ENCODE measurements around the gene RHOB.
"Not testable (repeated sequence)": the region's sequence is repeated elsewhere in the genome, so short reads cannot be mapped to it uniquely, and the experiment has no call there.

The RHOB gene

DNA sequence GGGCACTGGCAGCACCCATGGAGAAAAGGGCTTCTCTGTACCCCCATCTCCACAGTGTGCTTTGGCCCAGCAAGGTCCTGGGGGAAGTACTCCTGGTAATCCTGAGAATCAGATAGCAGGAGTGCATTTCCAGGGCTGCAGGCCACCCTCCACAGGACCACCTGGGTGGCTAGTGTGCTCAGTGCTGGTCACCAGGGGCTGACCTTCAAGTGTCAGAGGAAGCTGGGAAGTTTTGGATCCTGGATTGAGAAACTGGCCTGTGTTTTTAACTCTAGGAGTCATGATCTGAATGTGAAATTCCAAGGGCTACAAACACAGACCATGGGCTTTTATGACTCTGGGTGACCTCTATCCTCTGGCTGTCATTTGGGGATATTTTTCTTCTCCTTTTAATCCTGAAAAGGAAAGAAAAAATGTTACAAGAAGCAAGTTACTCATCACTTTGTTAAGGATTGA, 9.3 kb downstream of the RHOB start:
- no peak for DNase-seq

DNA sequence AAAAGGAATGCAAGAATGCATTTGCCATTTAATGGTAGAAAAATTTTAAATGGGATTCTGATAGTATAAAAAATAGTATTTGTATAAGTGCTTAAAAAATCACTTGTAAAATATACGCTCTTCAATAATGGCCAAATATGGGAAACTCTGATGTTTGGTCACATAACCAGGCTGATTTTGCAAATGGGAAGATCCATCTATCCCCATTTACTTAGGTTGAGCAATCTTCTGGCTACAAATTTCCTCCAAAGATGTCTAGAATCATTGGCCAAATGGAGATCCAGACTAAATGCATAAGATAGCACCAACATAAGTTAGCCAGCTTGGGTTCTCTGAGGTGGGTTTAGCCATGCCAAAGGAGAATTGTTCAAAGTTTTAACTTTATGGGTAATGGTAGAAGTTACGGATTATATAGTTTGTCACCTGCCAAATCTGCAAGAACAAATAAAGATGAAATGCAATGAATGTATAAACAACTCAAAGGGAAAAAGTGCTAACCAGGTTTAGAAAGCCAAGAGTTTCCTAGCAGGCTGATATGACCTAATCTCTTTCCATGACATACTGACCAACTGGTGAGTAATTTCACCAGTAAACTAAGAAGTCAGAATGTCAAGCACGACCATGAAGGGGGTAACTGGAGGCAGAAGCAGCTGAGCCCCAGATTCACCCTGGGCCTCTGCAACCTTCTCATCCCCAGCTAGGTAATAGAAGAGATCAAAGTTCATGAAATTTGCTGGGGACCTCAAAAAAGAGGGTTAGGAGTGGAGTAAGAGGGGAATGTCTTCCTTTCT, 10.0 kb downstream of the RHOB start:
- DNase-seq, result no peak

GRCh38 chr2:20457661-20458630, 11.1 kb downstream of the RHOB start:
- DNase-seq, result no peak

DNA sequence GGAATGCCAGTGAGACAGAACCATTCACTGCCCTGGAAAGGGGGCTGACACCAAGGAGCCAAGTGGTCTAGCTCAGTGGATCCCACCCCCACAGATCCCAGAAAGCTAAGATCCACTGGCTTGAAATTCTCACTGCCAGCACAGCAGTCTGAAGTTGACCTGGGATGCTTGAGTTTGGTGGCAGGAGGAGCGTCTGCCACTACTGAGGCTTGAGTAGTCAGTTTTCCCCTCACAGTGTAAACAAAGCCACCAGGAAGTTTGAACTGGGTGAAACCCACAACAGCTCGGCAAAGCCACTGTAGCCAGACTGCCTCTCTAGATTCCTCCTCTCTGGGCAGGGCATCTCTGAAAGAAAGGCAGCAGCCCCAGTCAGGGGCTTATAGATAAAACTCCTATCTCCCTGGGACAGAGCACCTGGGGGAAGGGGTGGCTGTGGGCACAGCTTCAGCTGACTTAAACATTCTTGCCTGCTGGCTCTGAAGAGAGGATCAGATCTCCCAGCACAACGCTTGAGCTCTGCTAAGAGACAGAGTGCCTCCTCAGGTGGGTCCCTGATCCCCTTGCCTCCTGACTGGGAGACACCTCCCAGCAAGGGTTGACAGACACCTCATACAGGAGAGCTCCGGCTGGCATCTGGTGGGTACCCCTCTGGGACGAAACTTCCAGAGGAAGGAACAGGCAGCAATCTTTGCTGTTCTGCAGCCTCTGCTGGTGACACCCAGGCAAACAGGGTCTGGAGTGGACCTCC, 12.0 kb downstream of the RHOB start:
- not testable (repeated sequence) for DNase-seq

DNA sequence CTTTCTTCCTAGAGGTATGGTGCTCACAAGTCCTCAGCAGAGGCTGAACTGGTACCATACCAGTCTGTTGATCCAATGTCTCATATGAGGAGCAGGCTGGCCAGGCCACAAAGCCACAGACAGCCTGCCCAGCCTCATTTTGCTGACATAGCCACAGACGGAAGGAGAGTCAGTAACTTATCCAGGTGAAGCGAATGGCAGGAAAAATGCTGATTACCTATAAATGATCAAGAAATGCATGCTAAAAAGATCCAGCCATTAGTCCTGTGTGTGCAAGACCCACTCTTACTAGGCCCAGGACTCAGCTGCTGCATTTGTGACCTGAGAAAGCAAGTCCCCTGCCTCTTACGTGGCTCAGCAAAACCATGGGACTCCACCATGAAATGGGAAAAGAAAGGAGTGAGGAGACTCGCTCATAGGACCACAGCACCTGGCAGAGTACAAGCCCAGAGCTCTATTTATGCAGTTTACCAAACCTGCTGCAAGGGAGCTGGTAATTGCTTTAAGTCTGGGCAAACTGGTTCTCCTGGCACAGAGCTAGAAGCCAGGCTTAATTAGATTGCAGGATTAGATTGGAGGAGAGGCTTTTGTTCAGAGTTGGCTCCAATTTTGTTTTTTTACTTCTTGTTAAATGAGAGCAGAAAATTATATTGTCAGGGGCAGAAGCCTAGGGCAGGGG, 19.0 kb downstream of the RHOB start:
- DNase-seq, result no peak

DNA sequence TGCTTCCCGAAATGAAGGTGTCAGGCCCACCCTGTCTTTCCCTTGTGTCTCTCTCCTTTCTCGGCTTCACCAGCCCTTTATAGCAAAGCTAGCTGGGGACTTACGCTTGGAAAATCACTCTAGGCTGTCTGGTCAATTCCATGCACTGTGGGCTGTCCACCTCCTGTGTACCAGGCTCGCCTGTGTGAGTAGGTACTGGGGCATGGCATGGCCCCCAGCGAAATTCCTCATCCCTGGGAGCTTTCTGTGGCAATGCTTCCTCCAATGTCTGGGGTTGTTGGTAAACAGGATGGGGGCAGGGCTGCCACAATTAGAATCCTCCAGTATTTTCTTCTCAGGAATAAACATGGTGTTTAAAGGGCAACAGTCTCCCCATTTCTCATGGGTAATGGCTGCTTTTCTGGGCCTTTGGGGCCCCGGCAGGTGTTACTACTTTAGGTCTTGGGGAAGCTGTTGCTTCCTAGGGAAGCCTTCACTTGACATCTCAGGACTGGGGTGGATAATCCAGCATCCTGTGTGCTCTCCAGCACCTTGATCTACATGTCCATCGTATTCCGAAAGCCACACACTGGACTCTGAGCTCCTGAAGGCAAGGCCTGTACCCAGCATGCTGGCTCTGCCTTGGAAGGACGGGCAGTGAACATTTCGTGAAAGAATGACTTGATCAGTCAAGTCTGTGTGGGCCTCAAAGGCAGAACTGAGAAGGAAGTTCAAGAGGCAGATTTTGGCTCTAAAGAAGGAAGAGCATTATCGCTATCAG, 21.1 kb downstream of the RHOB start:
- DNase-seq, result no peak

DNA sequence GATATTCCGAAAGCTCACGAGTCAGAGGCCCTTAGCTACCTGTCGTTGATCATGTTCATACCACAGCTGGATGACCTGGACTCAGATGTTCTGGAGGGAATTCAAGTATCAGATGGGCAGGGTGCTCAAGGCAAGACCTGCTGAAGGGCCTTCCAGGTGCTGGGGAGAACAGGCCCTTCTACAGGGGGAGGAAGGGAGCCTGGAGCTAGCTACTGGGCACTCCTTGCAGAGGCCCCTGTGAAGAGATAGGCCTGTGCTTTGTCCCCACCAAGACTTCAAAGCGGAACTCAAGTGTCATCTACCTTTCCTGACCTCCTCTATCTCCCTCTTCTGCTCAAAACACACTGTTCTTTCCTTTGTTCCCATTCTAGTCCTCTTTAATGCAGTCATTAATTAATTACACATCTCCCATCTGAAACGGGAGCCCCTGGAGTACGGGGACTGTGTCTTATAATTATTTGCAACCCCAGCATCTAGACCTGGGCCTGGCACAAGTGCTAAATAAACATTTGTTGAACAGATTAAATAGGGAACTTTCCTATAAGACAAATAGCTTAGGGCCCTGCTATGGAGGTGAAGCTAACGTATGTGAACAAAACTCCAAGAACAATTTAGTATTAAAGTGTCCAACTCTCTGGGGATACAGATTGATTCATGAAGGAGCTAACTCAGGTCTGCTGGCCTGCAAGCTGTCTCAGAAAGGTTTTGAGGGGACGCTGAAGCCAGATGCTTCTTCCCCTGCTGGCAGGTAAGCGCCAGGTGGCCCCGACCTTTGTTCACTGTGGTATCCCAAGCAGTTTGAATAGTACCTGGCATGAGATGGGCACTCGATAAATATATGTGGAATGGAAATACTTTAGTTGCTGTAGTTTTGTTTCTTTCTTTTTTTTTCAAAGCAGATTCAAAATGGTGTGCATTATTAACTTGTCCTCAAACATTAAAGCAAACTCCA, 22.0 kb downstream of the RHOB start:
- no peak for DNase-seq

- DNase-seq, result no peak
These were observed 22.7 kb downstream of the RHOB start for GRCh38 chr2:20469595-20469994.

- no peak for DNase-seq
These were observed 23.3 kb downstream of the RHOB start for GRCh38 chr2:20470211-20470610.

- DNase-seq, result no peak
These were observed 24.3 kb downstream of the RHOB start for GRCh38 chr2:20471148-20471547.

GRCh38 chr2:20471902-20472559, 25.2 kb downstream of the RHOB start:
- no peak for DNase-seq

DNA sequence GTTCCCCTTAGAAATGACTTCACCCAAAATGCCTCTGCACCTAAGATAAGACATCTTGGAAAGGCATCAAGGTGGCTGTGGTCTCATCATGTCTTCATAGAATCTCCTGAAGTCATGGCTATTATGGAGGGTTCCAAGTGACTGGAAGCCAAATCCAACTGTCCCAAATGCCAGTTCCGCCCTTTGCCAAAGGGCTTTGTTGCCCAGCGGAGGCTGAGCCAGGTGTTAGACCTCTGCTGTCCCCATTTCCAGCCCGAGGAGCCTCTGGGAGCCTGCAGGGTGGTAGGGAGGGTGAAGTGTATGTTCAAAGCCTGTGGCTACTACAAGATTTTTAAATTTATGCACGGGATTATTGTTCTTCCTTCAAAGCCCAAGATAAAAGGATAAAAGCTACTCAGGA, 25.7 kb downstream of the RHOB start:
- DNase-seq, result no peak

DNA sequence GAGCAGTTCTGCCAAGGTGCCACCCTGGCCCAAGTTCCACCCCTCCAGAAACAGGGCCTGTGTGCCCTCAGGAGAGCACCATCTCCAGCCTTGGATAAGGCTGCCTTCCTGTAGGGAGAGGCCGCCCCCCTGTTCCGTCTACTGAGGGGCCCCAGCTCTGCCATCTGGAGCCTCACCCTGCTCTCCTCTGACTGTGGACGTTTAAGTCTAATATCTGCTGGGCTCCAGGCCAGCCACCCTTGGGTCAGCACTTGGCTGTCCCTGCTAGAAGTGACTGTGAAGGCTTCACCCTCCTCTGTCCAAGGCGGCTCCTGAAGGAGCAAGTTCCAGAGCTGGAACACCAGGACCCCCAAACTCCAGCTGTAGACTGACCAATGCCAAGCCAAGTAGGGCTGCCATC, 26.3 kb downstream of the RHOB start:
- no peak for DNase-seq

- no peak for DNase-seq
These were observed 28.1 kb downstream of the RHOB start for GRCh38 chr2:20474757-20475566.

DNA sequence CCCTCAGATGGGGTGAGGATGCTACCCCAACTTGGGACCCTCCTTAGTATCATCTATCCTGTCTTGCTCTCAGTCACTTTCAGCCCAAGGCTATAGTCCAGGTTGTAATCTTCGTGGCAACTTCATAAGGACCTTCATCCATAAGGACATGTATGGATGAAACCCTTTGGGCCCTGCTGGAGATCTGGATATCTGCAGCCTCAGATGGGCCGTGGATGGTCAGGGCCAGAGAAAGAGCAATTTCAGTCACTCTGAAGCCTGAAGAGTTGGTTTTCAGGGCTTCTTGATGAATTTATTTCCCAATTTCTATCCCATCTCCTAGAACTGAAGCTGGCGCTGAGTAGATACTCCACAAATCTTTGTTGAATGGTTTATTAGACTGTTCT, 28.7 kb downstream of the RHOB start:
- DNase-seq, result no peak

- no peak for DNase-seq
These were observed 29.6 kb downstream of the RHOB start for GRCh38 chr2:20476481-20476880.

GRCh38 chr2:20476950-20477349, 30.1 kb downstream of the RHOB start:
- DNase-seq, result no peak

DNA sequence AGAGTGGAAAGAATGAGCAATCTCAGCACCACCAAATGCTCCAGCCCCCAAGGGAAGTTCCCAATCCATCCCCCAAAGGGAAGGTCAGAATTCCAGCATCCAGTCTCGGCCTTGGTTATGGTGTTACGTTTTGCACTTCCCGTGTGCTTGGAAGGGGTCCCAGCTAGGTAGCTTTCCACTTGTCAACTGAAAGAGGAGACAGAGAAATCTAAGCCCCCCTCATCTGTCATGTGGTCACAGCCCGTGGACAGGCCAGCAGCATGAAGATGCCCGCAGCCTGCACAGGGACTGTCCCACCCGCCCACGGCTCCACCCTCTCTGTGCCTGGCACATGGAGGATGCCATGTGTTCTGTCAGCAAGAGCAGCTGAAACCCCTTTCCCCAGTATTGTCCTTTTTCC, 32.1 kb downstream of the RHOB start:
- no peak for DNase-seq

GRCh38 chr2:20479835-20480234, 33.0 kb downstream of the RHOB start:
- no peak for DNase-seq
